Coronary artery (tissue), 2 donors: Measurements from ENCODE around the gene LTC4S.

Experiments
- DNase-seq: peaks from one replicate; pipeline ENCODE4 v3.0.0-alpha.2; 2017; ENCODE audit warnings: low spot score
- H3K27ac ChIP-seq, 2 donors: fragments of 200-600 bp; sonication (generic); one replicate each; pipeline ENCODE4 v1.5.1; 2016 to 2019
- H3K4me3 ChIP-seq: fragments of 200-600 bp; sonication (generic); 2 replicates; pipeline ENCODE4 v1.5.1; 2016; ENCODE audit warnings: mild to moderate bottlenecking, moderate library complexity
- CTCF ChIP-seq: fragments of 200-600 bp; sonication (generic); IDR thresholded peaks from one replicate; pipeline ENCODE4 v1.5.1; 2019; ENCODE audit warnings: antibody characterized with exemption

Gene LTC4S

DNA sequence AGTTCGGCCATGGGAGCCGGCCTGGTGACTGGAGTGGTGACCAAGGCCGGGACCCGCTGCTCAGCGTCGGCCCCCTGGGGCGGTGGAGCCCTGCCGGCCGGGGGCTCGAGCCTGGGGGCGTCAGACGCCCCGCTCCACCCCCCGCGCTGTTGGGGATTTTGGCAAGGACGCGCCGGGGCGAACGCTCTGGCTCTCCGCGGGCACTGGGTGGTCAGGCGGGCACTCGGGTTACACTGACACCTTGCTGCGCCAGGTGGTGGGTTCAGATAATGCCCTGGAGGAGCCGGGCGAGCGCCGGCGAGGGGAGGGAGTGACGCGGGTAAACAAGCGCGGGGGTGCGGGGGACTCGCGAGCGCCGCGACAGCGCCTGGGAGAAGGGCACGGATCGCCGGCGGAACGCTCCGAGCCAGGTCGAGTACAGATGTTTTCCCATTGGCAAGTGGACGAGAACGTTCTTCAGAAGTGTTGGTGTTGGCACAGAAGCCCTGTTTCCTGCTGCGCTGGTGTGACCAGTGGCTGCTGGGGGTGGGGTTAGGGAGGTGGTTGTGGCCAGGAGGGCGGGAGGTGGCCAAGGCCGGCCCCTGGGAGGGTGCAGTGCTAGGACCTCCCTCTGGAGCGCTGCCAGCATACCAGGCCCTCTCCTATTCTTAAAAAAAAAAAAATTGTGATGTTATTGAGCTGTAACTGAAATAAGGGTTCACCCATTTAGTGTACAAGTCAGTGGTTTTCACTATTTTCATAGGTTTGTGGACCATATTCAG, 27.7 kb downstream of the LTC4S start:
- peak overlapping the region; percentile 100 for H3K27ac ChIP-seq
- peak overlapping the region; percentile 96 for H3K4me3 ChIP-seq
- DNase-seq = peak; percentile 98
- no peak for TF ChIP-seq CTCF

- Histone ChIP-seq H3K4me3 (peak overlapping the region; percentile 96), H3K27ac (peak overlapping the region; percentile 100)
- TF ChIP-seq CTCF = no peak
- no peak for DNase-seq
Observed at GRCh38 chr5:179822059-179822432, 28.3 kb downstream of the LTC4S start.

GRCh38 chr5:179822444-179822990, 28.7 kb downstream of the LTC4S start:
- Histone ChIP-seq H3K27ac (peak overlapping the region; percentile 100), H3K4me3 (peak overlapping the region; percentile 96)
- TF ChIP-seq CTCF = no peak
- DNase-seq = no peak

DNA sequence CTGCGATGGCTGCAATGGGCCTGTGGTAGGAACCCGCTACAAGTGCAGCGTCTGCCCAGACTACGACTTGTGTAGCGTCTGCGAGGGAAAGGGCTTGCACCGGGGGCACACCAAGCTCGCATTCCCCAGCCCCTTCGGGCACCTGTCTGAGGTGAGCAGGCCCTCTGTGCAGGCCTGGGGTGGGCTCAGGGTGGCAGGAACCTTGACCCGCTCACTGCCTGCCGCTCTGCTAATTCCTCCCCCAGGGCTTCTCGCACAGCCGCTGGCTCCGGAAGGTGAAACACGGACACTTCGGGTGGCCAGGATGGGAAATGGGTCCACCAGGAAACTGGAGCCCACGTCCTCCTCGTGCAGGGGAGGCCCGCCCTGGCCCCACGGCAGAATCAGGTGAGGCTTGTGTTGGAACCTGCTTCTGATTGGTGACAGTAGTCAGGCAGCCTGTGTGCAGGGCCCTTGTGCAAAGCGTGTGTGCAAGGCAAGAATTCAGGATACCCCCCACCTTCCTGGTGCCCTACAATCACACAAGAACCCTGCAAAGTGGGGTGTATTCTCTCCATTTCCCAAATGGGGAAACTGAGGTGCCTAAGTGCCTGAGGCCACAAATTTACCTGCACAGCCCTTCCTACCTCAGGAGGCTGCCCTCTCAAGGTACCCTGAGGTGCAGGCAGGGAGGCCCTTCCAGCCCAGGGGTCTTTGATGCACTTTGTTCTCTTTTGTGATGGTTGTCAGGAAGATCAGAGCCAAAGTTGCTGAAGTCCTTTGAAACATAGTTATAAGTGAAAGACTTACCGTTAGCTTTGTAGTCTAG, 30.4 kb downstream of the LTC4S start:
- DNase-seq = no peak
- no peak for TF ChIP-seq CTCF
- Histone ChIP-seq H3K27ac (peak overlapping the region in 1 of 2 donors; percentile 7), H3K4me3 (peak overlapping the region; percentile 49)

DNA sequence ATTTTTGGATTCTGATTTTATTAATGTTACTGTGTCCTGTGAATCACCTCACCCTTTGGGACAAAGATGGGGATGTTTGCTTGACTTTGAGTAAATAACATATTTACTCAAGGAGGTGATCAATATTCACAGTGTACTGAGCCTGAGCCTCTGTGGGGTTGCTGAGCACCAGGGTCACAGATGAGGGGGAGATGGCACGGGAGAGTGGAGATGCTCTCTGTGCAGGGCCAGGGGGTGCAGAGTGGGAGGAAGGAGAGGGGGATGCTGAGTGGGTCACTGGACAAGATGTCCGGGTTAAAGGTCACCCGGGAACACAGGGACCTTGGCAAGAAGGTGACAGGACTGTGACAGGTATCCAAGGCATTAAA, 30.9 kb downstream of the LTC4S start:
- Histone ChIP-seq H3K4me3 (peak overlapping the region; percentile 16), H3K27ac (no peak overlapping the region)
- no peak for DNase-seq
- no peak for TF ChIP-seq CTCF

DNA sequence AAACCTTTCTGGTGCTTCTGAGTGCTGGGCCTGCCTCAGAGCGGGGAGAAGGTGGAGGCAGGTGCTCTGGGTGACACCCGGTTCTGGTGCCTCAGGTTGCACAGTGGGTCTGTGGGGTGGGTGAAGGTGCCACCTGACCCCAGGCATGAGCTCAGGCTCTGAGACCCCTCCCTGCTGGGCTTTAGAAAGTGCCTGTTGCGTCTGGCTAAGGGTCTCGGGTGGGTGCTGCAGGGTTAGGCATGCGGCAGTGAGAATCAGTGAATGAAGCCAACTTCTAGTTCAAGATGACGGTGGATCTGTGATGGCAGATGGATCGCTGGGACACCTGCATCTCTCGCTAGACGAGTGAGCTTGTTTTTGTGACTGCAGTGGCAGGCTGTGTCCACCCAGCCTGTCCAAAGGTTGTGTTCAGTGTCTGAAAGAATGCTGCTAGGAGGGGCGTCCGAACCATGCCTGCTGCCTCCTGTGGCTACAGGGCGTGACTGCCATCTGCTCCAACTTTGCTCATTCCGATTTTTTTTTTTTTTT, 31.9 kb downstream of the LTC4S start:
- TF ChIP-seq CTCF = no peak
- DNase-seq = no peak
- H3K27ac ChIP-seq = no peak overlapping the region
- H3K4me3 ChIP-seq = no peak overlapping the region
